ENCODE data around the gene PPP2R3A.
"Not testable (repeated sequence)": the region's sequence is repeated elsewhere in the genome, so short reads cannot be mapped to it uniquely, and the experiment has no call there.

Gene PPP2R3A

DNA sequence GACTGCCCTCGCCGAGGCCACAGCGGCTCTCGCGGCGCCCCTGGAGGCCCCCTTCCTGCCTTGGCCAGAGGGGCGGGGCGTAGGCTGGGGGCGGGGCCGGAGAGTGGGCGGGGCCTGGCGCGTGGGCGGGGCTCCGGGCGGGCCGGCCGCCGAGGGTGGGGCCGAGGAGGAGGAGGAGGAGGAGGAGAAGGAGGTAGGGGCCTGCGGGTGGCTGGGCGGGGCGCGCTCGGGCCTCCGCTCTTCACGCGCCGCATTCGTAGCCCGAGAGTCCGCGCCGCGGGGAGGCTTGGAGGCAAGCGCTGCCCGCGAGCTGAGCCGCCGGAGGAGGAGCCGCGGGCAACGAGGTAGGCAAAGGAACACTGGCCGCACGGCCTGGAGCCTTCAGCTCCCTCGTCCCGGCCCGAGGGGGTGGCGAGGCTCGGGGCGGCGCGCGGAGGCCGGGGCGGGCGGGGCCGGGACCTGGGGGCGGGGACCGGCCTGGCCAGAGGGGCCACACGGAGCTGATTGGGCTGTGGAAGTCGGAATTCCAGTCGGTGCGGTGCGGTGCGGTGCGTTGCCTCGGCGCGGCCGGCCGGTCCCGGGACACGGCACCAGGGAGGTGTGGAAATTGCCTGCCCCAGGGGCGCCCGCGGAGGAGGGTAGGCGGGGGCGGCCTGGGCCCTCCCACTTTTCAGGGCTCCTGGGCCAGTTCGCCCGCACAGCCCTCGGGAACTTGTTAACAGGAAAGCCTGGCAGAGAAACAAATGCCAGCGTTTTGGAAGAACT is at the start of gene PPP2R3A:
PPP2R3A (plus strand) TSS at position 223 of the 765 bp plus-strand sequence. CDS start 35,771 bp downstream, outside the sequence.
- DNase-seq, result peak; percentile 33

DNA sequence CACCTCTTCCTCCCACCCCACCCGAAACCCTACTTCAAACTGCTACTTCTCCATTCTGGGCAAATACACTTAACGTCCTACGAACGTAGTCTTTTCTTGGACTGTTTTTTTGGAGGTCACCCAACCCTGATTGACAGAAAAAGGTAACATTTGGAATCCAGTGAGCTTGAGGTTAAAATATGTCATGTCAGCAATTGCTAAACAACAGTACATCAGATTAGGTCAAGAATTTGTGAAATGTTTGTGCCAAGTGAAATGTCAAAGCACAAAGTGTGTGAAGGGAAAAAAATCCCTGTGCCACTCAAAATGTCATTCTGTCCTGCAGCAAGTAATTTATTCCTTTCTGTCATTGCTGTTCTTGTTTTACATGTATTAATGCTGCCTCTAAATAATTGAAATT is 49.2 kb upstream of the PPP2R3A start:
- no peak for DNase-seq

DNA sequence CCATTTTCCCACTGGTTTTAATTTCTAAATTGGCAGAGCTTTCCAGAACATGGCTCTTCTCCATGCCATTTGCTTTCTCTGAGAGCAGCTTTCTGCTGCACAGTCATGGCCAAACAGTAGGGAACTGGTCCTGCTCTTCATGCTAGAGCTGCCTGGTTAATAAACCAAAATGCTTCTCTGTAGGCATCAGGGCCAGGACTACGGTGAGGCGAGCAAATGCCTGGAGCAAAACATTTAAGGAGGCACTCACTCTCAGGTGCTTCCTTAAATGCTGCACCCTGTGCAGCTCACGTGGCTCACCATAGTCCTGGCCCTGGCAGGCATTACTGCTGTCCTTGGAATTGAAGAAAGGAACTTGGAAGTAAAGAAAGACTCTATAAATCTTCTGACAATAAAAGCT is 48.5 kb upstream of the PPP2R3A start:
- DNase-seq, result no peak

- no peak for DNase-seq
Observed at GRCh38 chr3:135917927-135918597, 47.5 kb upstream of the PPP2R3A start.

DNA sequence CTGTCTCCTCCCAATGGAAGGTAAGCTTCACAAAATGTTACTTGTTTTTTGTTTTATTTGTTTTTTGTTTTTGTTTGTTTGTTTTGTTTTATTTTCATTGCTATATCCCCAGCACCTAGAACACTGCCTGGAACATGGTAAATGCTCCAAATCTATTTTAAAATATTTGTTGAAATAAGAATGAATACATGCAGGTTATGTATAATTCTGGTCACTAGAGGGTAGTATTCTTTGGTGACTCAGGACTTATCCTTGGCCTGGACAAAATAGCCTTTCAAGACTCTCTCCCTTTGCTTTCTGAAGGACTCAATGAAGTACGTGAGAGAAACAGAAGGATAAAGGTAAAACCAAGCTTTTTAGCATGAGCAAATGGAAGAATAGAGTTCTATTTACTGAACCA is 46.9 kb upstream of the PPP2R3A start:
- no peak for DNase-seq

DNA sequence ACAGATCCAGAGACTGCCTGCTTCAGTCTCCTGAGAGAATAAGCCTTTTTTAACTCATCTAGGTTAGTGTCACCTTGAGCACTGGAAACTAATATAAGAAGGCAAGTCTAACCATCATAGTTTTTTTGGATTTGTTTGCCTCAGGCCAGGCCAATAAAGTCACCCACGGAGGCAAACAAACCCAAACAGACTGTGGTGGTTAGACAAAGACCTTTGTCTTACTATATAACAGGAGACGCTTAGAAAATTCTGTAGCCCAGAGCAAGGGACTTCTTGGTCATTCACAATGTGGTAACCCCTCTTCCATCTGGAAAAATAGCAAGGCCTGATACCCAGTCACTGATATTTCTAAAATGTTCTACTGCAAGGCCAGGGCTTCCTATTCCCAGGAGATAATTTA is 45.3 kb upstream of the PPP2R3A start:
- no peak for DNase-seq

GRCh38 chr3:135922903-135923250 is 42.7 kb upstream of the PPP2R3A start:
- no peak for DNase-seq

GRCh38 chr3:135924506-135924905 is 41.0 kb upstream of the PPP2R3A start:
- DNase-seq, result no peak

GRCh38 chr3:135926664-135927063 is 38.9 kb upstream of the PPP2R3A start:
- no peak for DNase-seq

GRCh38 chr3:135927155-135927554 is 38.4 kb upstream of the PPP2R3A start:
- no peak for DNase-seq

DNA sequence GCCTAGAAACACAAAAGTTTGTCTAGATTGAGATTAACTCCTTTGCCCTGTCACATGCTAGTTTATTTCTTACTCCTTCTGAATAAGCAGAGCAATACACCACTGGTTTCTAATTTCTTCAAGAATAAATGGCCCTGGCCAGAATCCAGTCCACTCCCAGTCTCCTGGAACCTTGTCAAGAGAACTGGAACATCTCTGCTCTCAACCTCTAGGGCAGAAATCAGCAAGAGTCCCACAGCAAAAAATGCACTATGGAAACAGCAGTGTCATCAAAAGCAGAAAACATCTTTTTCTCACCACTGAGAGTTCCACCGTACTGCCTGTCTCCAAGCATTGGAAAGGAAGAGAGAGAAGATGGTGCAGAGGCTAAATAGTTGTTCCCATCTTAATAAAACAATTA is 35.9 kb upstream of the PPP2R3A start:
- DNase-seq, result no peak

DNA sequence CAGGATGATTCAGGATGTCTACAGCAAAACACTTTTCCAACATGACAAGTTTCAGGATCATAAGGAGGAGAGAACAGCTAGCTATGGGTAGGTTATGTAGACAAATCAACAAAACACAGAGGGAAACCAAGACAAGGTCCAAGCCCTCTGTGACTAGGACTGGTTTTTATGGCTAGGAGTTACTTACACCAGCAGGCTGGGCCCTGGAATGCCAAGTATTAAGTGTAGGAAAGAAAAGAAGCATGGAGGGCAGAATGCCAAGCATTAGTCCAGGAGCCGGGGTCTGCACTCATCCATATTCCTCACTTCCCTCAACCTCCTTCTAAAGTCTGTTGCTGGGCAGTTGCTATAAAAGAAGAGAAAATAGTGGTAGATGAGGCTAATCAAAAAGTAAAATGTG is 35.3 kb upstream of the PPP2R3A start:
- DNase-seq, result no peak

DNA sequence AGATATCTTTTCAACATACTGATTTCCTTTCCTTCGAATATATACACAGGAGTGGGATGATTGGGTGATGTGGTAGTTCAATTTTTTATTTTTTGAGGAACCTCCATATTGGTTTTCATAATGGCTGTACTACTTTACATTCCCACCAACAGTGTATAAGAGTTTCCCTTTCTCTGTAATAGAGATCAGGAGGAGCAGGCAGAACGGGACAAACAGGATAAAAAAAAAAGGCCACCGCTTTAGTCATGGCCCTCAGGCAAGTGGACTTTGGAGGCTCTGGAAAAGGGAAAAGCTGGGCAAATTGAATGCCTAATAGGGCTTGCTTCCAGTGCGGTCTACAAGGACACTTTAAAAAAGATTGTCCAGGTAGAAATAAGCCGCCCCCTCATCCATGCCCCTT is 30.4 kb upstream of the PPP2R3A start:
- DNase-seq, result not testable (repeated sequence)

- not testable (repeated sequence) for DNase-seq
Observed at GRCh38 chr3:135937766-135938165, 27.8 kb upstream of the PPP2R3A start.

GRCh38 chr3:135944831-135945230 is 20.7 kb upstream of the PPP2R3A start:
- no peak for DNase-seq

DNA sequence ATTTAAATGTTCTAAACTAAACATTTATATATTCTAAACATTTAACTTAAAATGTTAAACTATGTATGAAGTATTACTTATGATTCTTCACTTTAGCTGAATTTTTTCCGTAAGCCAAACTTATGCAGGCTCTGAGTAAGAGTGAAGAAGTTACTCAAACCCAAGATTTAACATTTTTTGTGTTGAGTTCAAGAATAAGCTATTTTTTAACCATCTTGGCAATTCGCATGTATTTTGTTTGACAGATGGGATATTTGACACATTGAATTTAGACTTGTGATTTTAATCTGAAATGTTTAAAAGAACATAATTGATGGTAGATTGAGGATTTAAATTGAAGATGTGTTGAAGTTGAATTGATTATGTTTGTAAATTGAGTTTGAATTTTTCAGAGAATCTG is 14.6 kb upstream of the PPP2R3A start:
- DNase-seq, result no peak

- no peak for DNase-seq
Observed at GRCh38 chr3:135964160-135964955, 1.2 kb upstream of the PPP2R3A start.

DNA sequence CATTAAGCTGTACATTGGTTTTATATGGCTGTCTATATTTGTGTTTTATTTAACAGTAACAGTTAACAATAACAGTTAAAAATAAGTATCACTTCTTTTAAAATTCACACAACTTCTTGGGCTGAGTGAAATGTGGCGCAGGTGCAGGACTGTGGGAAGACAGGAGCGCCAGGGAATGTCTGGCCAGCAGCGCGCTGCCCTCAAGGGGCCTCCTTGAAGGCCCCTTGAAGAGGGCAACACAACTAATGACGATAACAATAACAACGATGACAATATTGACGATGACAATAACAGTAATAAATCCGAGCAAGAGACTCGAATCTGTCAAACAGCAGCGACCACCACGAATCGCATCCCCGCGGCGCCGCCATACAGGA is 411 bp upstream of the PPP2R3A start:
- DNase-seq, result no peak

GRCh38 chr3:135966271-135966961 is 888 bp downstream of the PPP2R3A start:
- peak; percentile 9 for DNase-seq

DNA sequence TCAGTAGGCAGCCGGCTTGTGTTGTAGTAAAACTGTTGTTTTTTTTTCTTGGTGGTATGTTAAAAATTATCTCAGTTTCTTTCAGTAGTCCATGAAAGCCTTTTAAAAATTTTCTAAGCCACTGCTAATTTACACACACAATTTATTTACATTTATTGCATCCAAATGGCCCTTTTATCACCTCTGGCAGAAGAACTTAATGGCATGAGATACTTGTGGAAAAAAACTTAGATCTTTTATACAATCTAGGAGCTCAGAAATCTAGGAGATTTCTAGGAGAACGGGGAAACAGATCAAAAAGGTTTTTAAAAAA is 1.4 kb downstream of the PPP2R3A start:
- no peak for DNase-seq

GRCh38 chr3:135967867-135968266 is 2.3 kb downstream of the PPP2R3A start:
- no peak for DNase-seq

DNA sequence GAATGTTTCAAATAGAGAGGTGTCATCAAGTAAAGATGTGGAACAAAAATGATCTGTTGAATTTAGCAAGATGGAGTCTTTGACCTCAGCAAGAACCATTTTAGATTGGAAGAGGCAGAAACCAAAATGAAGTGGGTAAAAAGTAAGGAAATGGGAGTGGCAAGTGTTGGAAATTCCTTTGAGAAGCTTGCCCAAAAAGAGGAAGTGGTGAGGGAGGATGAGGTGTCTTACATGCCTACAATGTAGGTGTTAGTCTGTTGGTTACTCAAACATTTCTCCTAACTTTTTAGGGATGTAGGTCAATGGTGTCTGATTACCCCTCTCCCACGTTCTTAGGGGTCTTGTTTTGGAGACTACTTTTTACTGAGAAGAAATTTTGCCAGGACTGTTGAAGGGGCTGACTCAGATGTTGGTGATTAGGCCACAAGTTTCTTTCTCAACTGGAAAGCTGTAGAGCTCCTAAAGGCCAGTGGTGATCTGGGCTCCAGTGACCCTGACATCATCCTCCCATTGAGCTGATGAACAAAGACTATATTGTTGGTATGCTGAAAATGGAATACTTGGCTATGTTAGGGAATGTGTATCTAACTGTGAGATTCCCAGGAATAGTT is 5.1 kb downstream of the PPP2R3A start:
- DNase-seq, result no peak

- no peak for DNase-seq
Observed at GRCh38 chr3:135973841-135974240, 8.3 kb downstream of the PPP2R3A start.
